A549 (cell line): ENCODE results near the gene GAS7. TPM values are rescaled to one million over a fixed set of nuclear protein-coding genes. Genes with fewer than 3 reads are reported as not detected.

ENCODE experiments used
- ATAC-seq, 2 experiments: fragments of 200-7000 bp in 1 of 2; fragments of >200 bp in 1 of 2; cut with Nextera tagmentation in 1 of 2; cut with Tn5 transposase in 1 of 2; 3 replicates each; pipeline versions ENCODE4 v1.8.0 to v1.9.1; 2018 to 2020; ENCODE audit warnings: mild to moderate bottlenecking in 1 of 2, moderate library complexity in 1 of 2
- CTCF ChIA-PET: fragments of 300-600 bp; sonication (Branson Sonifier 250); formaldehyde crosslinking; extraction: SDS; loops from one replicate; lab custom pipeline; 2021; ENCODE audit warnings: antibody characterized with exemption, inconsistent platforms; lab: Yijun Ruan, JAX
- POLR2A ChIA-PET: fragments of 350-600 bp; formaldehyde crosslinking; extraction: SDS; loops from one replicate; lab custom pipeline; 2021; ENCODE audit warnings: antibody characterized with exemption, inconsistent platforms; lab: Yijun Ruan, JAX
- DNase-seq, 2 experiments: peaks; one replicate each; pipeline versions ENCODE4 v3.0.0 to v3.0.0-alpha.2; 2011 to 2016; ENCODE audit warnings: low read depth in 1 of 2, low spot score in 1 of 2
- FAIRE-seq: peaks from 2 replicates; lab custom pipeline; 2011; peaks lifted over from hg19 to GRCh38; lab: Jason Lieb, UNC
- H3K27ac ChIP-seq, 2 experiments: fragments of >200 bp; sonication (Bioruptor Twin); formaldehyde crosslinking; 3 replicates each; pipeline ENCODE4 v1.5.1; 2016 to 2017
- H3K4me1 ChIP-seq: fragments of >200 bp; sonication (Bioruptor Twin); formaldehyde crosslinking; 3 replicates; pipeline ENCODE4 v1.6.1; 2016
- H3K4me2 ChIP-seq: fragments of >200 bp; sonication (Bioruptor Twin); formaldehyde crosslinking; 3 replicates; pipeline ENCODE4 v1.6.1; 2016
- H3K4me3 ChIP-seq: fragments of >200 bp; sonication (Bioruptor Twin); formaldehyde crosslinking; 3 replicates; pipeline ENCODE4 v1.5.1; 2016
- H3K9me3 ChIP-seq: fragments of >200 bp; sonication (Bioruptor Twin); formaldehyde crosslinking; 3 replicates; pipeline ENCODE4 v1.6.1; 2016
- CBX2 ChIP-seq: fragments of 200-600 bp; sonication (generic); IDR thresholded peaks from 2 replicates; pipeline ENCODE4 v1.6.1; 2016; ENCODE audit warnings: low read depth, mild to moderate bottlenecking, borderline replicate concordance
- CEBPB ChIP-seq, 2 experiments: fragments of >200 bp in 1 of 2; sonication (Bioruptor Twin) in 1 of 2; formaldehyde crosslinking in 1 of 2; IDR thresholded peaks; 2 replicates each; pipeline ENCODE4 v1.6.1; 2012 to 2016
- EP300 ChIP-seq, 2 experiments: fragments of >200 bp; sonication (Bioruptor Twin); formaldehyde crosslinking; IDR thresholded peaks; 2 replicates in 1 of 2; 3 replicates in 1 of 2; pipeline ENCODE4 v1.6.1; 2016 to 2017
- FOSL2 ChIP-seq, 2 experiments: fragments of 450-650 bp in 1 of 2; fragments of >200 bp in 1 of 2; sonication (Bioruptor Twin) in 1 of 2; formaldehyde crosslinking; IDR thresholded peaks; 2 replicates each; pipeline versions ENCODE4 v1.5.0 to v1.6.1; 2016 to 2020; ENCODE audit warnings: mild to moderate bottlenecking in 1 of 2, moderate library complexity in 1 of 2
- HDAC2 ChIP-seq: fragments of 200-600 bp; sonication (generic); IDR thresholded peaks from 2 replicates; pipeline ENCODE4 v1.6.1; 2016
- HEYL ChIP-seq: fragments of 250-450 bp; sonication (Bioruptor Pico); IDR thresholded peaks from 2 replicates; pipeline ENCODE4 v1.8.0; 2021; ENCODE audit warnings: mild to moderate bottlenecking, moderate library complexity
- JUN ChIP-seq, 2 experiments: fragments of >200 bp; sonication (Bioruptor Twin); formaldehyde crosslinking; IDR thresholded peaks; 2 replicates in 1 of 2; 3 replicates in 1 of 2; pipeline ENCODE4 v1.6.1; 2016 to 2017
- JUNB ChIP-seq: fragments of >200 bp; sonication (Bioruptor Twin); formaldehyde crosslinking; IDR thresholded peaks from 2 replicates; pipeline ENCODE4 v1.6.1; 2016
- KDM1A ChIP-seq: fragments of 200-600 bp; sonication (generic); IDR thresholded peaks from 2 replicates; pipeline ENCODE4 v1.6.1; 2016; ENCODE audit warnings: low read depth, mild to moderate bottlenecking
- NPAS2 ChIP-seq: fragments of 250-450 bp; sonication (Bioruptor Pico); IDR thresholded peaks from 2 replicates; pipeline ENCODE4 v1.8.0; 2022; ENCODE audit warnings: mild to moderate bottlenecking, moderate library complexity, borderline replicate concordance
- PHF8 ChIP-seq: fragments of 200-600 bp; sonication (generic); IDR thresholded peaks from 2 replicates; pipeline ENCODE4 v1.6.1; 2016; ENCODE audit warnings: low read depth, mild to moderate bottlenecking, antibody characterized with exemption, moderate library complexity, borderline replicate concordance
- POLR2AphosphoS2 ChIP-seq: conservative IDR thresholded peaks from 2 replicates; pipeline ENCODE4 v1.6.1; 2012; ENCODE audit warnings: low read length, improper control_type of control experiment, inconsistent platforms
- RCOR1 ChIP-seq: fragments of 150-350 bp; IDR thresholded peaks from 2 replicates; pipeline ENCODE4 v1.6.1; 2014; ENCODE audit warnings: antibody characterized with exemption, low read length, low read depth
- RNF2 ChIP-seq: fragments of 200-600 bp; sonication (generic); IDR thresholded peaks from 2 replicates; pipeline ENCODE4 v1.6.1; 2016; ENCODE audit warnings: low read depth, mild to moderate bottlenecking, antibody characterized with exemption, moderate library complexity, borderline replicate concordance
- SMC3 ChIP-seq: fragments of >200 bp; sonication (Bioruptor Twin); formaldehyde crosslinking; IDR thresholded peaks from 3 replicates; pipeline ENCODE4 v1.6.1; 2018; ENCODE audit warnings: inconsistent platforms
- TP53 ChIP-seq: fragments of 250-450 bp; sonication (Bioruptor Pico); IDR thresholded peaks from 2 replicates; pipeline ENCODE4 v1.5.0; 2021; ENCODE audit warnings: mild to moderate bottlenecking, moderate library complexity
- ZSCAN20 ChIP-seq: fragments of 250-450 bp; sonication (Bioruptor Pico); IDR thresholded peaks from 2 replicates; pipeline ENCODE4 v1.8.0; 2022; ENCODE audit warnings: mild to moderate bottlenecking, moderate library complexity
- WGBS: methylation state at CpG from one replicate; pipeline ENCODE4 v1.1.6; 2017; ENCODE audit errors: missing lambda C conversion rate; 5-methylcytosine and 5-hydroxymethylcytosine counted together
- polyA plus RNA-seq, 4 experiments: library from polyadenylated mRNA; depleted of rRNA in 3 of 4; stranded (reverse); fragments of >200 nt; fragmentation: RNase III in 1 of 4; extraction: RNeasy Plus Mini Kit Qiagen cat#74134 plus additional on column Dnase treatment in 1 of 4; gene quantifications; 2 replicates in 3 of 4; 3 replicates in 1 of 4; pipeline ENCODE4 v1.2.3, GENCODE V29; 2011 to 2017
- TF ChIP-seq, protein P1 (sequence below): IDR thresholded peaks from 2 replicates; pipeline ENCODE4 v1.6.1; 2012; ENCODE audit warnings: low read depth, borderline replicate concordance
- TF ChIP-seq, protein P2 (sequence below): fragments of 200-600 bp; sonication (generic); IDR thresholded peaks from 2 replicates; pipeline ENCODE4 v1.6.1; 2016; ENCODE audit warnings: antibody characterized with exemption, mild to moderate bottlenecking, moderate library complexity
- TF ChIP-seq, protein P3 (sequence below): fragments of 150-350 bp; IDR thresholded peaks from 2 replicates; pipeline ENCODE4 v1.6.1; 2014; ENCODE audit warnings: low read depth, mild to moderate bottlenecking, low read length

The GAS7 gene
- polyA plus RNA-seq, 2 of the 4 experiments (the other 2 are of a cell fraction) = 1.3 to 1.5 TPM

DNA sequence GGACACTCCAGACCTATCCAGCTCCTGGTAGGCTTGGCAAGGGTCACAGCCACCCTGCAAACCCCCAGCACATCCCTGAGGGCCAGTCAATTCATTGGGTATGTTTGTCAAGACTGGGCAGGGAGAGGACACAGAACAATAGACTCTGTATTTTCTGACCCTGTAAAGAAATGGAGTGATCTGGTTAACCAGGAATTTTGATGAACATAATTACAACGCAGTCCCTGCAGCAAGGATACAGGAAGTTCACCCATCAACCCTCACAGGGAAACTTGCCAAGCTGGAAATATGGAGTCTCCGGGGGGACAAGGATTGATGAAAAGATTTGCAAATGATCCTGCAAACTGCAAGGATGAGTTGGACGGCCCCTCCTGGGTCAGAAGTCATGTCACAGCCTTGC, 167.3 kb downstream of the GAS7 start (continued):
- TF ChIP-seq JUN (IDR thresholded peaks at IDR 0.05) (no peak), JUNB (no peak), ZSCAN20 (CRISPR knock-in tag) (no peak), HDAC2 (no peak), TP53 (CRISPR knock-in tag) (no peak), RNF2 (no peak), CEBPB (IDR thresholded peaks at IDR 0.05) (no peak)

DNA sequence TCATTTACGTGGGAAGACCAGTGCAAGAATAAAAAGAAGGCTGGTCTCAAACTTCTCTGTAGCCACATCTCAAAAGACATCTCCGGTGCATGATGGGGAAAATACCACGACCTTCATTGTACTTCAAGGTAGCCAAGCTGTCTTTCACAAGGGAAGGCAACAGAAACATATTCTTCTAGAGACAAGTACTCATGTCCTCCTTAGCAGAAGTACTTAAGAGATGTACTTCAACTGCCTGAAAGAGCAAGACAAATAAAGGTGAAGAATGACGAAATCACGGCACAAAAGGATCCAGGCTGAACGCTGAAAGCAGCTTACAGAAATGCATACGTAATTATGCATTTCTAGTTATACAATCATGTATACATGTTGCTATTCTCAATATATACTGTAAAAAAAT, 169.3 kb downstream of the GAS7 start:
- DNase-seq (no peak), FAIRE-seq (no peak), ATAC-seq (no peak)
- no peak overlapping the region for H3K4me2 ChIP-seq
- no peak overlapping the region for H3K4me3 ChIP-seq
- TF ChIP-seq SMC3 (no peak), EP300 (IDR thresholded peaks at IDR 0.05) (no peak), POLR2AphosphoS2 (no peak), NPAS2 (CRISPR knock-in tag) (no peak), FOSL2 (IDR thresholded peaks at IDR 0.05) (no peak), FOSL2 (CRISPR knock-in tag; IDR thresholded peaks at IDR 0.05) (no peak), KDM1A (no peak), PHF8 (no peak), TP53 (CRISPR knock-in tag) (no peak), RCOR1 (no peak), HEYL (CRISPR knock-in tag) (no peak), CBX2 (no peak)
- TF ChIP-seq, protein P1, sequence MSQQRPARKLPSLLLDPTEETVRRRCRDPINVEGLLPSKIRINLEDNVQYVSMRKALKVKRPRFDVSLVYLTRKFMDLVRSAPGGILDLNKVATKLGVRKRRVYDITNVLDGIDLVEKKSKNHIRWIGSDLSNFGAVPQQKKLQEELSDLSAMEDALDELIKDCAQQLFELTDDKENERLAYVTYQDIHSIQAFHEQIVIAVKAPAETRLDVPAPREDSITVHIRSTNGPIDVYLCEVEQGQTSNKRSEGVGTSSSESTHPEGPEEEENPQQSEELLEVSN = no peak
- TF ChIP-seq, protein P2, sequence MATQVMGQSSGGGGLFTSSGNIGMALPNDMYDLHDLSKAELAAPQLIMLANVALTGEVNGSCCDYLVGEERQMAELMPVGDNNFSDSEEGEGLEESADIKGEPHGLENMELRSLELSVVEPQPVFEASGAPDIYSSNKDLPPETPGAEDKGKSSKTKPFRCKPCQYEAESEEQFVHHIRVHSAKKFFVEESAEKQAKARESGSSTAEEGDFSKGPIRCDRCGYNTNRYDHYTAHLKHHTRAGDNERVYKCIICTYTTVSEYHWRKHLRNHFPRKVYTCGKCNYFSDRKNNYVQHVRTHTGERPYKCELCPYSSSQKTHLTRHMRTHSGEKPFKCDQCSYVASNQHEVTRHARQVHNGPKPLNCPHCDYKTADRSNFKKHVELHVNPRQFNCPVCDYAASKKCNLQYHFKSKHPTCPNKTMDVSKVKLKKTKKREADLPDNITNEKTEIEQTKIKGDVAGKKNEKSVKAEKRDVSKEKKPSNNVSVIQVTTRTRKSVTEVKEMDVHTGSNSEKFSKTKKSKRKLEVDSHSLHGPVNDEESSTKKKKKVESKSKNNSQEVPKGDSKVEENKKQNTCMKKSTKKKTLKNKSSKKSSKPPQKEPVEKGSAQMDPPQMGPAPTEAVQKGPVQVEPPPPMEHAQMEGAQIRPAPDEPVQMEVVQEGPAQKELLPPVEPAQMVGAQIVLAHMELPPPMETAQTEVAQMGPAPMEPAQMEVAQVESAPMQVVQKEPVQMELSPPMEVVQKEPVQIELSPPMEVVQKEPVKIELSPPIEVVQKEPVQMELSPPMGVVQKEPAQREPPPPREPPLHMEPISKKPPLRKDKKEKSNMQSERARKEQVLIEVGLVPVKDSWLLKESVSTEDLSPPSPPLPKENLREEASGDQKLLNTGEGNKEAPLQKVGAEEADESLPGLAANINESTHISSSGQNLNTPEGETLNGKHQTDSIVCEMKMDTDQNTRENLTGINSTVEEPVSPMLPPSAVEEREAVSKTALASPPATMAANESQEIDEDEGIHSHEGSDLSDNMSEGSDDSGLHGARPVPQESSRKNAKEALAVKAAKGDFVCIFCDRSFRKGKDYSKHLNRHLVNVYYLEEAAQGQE = no peak
- TF ChIP-seq, protein P3, sequence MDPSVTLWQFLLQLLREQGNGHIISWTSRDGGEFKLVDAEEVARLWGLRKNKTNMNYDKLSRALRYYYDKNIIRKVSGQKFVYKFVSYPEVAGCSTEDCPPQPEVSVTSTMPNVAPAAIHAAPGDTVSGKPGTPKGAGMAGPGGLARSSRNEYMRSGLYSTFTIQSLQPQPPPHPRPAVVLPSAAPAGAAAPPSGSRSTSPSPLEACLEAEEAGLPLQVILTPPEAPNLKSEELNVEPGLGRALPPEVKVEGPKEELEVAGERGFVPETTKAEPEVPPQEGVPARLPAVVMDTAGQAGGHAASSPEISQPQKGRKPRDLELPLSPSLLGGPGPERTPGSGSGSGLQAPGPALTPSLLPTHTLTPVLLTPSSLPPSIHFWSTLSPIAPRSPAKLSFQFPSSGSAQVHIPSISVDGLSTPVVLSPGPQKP = no peak
- ChIA-PET CTCF (interaction anchor here (0.9 to 1.5 kb wide), 2 partner anchors 19 to 34 kb away, joined by 3 to 4 read pairs; no protein-coding TSS in a partner anchor), POLR2A (no interaction called here)
- H3K4me1 ChIP-seq = 0 out of 3 replicates have a peak, but pooled peaks cover 8% of the 10 kb centered on the region
- no peaks in the 10 kb centered on the region for H3K9me3 ChIP-seq
- no peak overlapping the region for H3K27ac ChIP-seq
- WGBS = 34% methylated on average over 7 of the region's 7 CpGs
